Activated CD8-positive, alpha-beta memory T cell treated with anti-CD3 and anti-CD28 coated beads for 4 hours (primary cell): Measurements from ENCODE around the gene NCK2.

Source experiments
- DNase-seq, 2 donors: peaks; one replicate each; pipeline ENCODE4 v3.0.0-alpha.2; 2020; ENCODE audit warnings: low read depth in 2 of 2

Gene NCK2

DNA sequence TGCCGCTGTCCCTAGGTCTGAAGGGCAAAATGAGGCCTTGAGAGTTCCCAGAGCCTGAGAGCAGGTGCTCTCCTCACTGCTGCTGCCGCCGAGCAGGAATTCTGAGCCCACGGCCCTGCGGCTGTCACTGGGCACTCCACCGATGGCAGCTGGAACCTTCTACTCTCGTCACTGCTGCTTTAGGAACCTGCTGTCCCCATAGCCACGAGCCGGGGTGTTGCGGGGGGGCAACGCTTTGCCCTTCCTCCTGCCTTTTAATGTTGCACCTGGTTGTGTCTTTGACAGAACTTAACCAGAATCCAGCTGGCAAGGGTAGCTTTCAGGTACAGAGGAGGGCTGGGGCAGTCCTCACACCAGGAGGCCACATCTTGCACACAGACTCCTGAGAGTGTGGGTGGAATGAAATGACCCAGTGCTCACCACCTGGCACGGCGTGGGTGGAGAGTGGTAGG, 32.3 kb downstream of the NCK2 start:
- DNase-seq: no peak

DNA sequence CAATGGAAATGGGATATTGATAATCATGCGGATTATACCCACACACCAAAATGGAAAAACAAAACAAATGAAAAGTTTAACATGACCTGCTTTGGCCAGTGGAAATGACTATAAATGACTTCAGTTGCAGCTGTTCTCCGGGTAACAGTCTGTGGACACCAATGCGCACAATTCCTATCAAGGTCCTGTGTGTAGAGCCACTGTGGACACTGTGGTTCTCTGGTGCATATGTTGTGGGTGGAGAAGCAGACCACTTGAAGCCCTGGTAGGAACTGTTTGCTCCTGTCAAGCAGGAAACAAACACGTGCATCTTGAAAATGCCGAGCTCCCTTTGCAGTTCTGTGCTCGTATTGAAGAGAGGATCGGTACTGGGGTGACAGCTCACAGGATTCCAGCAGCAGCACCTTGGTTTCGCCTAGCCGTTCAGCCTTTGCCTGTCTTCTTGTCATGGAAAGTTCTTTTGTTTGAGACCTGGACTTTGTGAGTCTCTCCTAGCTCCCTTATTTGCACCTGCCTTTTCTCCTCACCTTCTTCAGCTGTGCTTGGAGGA, 32.9 kb downstream of the NCK2 start:
- no peak for DNase-seq

DNA sequence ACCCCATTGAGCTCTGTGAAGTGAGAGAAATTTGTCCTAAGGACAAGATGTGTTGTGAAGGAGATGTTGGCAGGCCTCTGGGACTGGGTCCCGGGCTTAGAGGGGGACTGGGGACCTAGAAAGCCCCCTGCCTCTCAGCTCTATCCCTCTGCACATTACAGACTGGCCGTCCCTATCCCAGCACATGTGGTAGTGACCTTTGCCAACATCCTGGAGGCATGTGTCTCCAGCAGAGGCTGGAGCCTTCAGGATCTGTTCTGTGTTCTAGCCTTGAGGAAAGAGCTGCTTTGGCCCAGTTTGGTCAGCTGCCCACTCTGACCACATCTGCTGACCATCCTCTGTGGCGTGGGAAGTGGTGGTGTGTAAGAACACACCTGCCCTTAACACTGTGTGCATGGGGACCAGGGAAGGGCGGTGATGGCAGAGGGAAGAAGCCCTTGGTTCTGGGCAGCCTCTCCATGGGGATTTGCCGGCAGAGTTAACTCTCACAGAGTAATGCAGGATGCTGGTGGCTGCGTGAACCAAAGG, 33.4 kb downstream of the NCK2 start:
- DNase-seq: no peak

DNA sequence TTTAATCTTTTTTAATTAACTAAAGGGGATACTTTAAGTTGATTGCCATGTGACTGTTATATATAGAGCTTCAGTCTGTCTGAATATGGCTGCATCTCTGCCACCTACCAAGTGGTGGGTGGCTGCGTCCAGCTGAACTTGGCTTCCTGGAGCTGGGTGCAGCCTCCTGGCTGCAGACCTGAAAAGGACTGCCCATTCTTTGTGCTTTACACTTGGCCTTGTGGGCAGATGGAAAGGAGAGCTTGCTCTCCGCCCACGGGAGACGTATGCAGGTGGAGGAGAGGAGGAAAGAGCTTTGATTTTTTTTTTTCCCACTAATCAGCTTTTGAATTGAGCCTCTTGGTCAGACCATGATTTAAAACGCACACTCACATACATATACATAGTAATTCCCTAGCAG, 34.7 kb downstream of the NCK2 start:
- no peak for DNase-seq

DNA sequence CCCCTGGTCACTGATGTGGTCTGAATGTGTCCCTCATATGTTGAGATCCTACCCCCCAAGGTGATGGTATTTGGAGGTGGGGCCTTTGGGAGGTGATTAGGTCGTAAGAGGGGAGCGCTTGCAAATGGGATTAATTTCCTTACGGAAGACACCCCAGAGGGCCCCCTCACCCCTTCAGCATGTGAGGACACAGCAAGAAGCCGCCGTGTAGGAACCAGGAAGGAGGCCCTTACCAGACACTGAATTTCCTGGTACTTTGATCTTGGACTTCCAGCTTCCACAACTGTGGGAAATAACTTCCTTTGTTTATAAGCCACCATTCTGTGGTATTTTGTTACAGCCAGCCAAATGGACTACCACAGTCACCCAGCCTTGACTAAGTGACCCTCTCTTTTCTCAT, 35.9 kb downstream of the NCK2 start:
- DNase-seq: no peak

DNA sequence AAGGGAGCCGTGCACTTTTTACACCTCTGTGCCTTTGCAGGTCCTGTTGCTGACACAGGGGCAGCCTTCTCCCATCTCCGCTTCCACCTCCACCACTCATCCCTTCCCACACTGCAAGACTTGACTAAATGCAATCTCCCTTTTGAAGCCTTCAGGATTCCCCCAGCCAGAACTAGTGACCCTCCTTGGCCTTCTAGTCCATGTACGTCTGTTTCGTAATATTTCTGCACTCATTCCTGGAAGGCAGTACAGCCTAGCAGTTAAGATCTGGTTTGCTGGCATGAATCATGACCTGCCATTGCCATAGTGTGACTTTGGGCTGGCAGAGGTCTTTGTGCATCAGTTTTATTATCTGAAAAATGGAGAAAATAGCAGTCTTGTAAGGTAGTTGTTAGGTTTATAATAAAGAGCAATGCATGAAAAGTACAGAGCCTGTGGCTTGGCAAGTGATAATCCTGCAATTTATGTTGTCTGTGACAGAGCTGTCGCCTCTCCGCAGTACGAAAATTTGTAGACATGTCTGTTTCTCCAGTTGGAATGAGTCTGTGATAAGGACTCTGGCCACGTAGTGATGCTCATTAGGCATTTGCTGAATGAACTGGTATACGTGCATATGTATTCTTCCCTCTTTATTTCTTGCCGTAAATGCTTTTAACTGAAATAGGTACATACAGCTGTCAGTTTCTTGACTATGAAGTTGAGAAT, 36.7 kb downstream of the NCK2 start:
- no peak for DNase-seq

DNA sequence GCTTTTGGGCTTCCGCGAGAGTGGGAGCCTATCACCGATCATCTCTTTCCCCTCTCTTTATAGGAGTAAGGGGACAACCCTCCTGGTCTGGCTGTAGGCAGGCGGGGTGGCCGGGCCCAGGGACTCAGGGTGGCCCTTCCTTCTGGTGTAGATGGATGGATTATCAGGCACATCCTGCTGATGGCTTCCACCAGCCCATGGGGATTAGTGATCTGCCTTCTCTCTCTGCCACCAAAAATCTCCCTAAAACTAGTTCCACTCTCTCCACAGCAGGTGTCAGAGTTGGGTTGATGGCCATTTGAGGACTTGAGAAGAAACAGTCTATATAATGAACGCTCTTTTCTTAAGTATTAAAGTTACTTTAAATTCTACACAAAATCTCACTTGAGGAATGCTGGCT, 37.4 kb downstream of the NCK2 start:
- no peak for DNase-seq

DNA sequence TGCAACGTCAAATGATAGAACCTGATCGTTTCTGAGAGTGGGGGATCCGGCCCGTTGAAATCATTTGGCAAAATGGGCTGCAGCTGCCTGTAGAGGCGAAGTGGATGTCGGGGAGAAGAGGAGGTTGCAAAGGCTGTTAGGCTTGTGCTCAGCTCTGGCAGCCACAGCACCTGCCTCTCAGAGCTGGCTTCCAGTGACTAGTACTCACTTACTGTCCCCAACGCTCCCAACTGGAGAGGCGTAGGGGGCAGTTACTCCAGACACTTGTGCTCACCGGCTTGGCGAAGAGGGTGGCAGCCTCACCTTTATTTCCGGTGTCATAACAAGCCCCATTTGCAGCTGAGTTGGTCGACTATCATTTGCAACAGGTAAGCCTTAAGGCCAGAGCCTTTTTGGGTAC, 37.9 kb downstream of the NCK2 start:
- no peak for DNase-seq

DNA sequence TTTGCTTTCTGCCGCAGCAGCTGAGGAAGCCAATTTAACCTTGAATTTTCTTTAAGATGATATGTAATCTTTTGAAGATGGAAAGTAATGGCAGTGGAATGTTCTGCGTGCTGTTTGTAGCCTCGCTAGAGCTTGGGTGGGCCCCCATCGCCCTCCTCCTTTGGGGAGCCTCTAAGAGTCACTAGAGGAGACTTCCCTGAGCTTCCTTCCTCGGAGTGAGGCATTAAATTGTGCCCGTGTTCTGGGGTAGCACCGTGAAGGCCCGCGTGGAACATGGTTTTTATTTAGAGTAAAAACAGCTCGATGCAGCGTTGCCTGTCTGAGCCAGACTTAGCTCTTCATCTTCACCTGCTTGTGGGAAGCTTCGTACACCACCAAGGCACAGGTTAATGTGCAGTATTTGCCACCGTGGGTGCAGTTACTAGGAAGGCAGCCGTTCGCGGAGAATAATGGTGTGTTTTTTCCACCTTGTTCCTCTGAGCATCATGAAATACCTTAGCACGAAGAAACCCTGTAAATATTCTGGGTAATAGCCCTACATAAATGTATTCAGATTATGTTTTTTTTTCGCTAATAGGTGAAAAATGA, 38.5 kb downstream of the NCK2 start:
- no peak for DNase-seq

DNA sequence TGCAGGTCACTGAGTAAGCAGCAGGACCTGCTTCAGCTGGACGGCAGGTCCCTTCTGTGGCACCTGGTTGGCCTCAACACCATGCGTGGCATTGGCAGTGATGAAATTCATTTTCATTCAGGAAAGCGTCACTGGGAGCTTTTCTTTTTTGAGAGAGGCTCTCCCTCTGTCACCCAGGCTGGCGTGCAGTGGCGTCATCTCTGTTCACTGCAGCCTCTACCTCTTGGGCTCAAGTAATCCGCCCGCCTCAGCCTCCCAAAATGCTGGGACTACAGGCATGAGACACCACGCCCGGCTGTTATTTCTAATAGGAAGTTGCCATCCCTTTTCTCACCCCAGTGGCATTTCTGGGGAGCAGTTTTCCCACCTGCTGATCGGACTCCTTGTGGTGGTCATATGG, 39.3 kb downstream of the NCK2 start:
- DNase-seq: no peak

DNA sequence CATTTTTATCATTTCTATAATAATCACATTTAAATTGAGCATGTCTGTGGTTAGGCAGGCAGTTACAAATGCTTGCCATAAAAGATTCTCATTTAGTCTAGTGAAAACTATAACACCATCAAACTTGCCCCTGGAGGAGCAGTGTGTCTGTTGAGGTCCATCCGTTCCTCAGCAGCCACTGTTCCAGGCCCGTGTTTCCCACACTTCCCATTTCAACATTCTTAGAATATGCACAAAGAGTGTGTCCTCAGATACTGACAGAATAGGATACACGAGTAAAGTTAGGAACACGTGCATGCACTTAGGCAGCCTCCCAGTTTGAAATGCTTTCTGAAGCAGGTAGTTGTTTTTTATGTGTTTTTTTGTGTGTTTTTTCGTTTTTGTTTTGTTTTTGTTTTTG, 39.9 kb downstream of the NCK2 start:
- no peak for DNase-seq

DNA sequence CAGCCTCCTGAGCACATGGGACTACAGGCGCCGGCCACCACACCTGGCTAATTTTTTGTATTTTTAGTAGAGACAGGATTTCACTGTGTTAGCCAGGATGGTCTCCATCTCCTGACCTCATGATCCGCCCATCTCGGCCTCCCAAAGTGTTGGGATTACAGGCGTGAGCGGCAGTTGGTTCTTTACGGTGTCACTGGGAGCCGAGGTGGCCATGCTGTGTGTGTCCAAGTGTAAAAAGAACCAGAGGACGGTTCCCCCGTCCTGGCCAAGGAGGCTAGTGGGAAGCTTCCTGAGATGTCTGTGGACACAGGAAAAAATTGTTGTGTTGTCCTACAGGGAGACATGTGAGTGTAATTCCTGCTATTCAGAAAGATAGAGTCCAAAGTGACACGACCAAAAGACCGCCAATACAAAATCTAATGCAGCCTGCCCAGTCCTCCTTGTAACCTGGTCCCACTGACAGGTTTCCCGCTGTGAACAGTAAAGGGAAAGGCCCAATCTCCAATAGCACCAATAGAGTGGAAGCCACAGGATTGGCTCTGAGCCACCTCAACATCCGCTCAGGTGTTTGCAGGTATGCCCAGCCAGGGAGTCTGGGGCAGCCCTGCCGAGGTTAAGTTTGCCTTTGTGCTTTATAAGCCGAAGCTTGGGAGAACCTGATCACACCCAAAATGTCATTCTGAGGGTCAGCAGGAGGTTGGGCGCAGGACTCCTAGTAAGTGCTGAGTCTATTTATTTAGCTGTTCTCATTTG, 40.6 kb downstream of the NCK2 start:
- DNase-seq: no peak

DNA sequence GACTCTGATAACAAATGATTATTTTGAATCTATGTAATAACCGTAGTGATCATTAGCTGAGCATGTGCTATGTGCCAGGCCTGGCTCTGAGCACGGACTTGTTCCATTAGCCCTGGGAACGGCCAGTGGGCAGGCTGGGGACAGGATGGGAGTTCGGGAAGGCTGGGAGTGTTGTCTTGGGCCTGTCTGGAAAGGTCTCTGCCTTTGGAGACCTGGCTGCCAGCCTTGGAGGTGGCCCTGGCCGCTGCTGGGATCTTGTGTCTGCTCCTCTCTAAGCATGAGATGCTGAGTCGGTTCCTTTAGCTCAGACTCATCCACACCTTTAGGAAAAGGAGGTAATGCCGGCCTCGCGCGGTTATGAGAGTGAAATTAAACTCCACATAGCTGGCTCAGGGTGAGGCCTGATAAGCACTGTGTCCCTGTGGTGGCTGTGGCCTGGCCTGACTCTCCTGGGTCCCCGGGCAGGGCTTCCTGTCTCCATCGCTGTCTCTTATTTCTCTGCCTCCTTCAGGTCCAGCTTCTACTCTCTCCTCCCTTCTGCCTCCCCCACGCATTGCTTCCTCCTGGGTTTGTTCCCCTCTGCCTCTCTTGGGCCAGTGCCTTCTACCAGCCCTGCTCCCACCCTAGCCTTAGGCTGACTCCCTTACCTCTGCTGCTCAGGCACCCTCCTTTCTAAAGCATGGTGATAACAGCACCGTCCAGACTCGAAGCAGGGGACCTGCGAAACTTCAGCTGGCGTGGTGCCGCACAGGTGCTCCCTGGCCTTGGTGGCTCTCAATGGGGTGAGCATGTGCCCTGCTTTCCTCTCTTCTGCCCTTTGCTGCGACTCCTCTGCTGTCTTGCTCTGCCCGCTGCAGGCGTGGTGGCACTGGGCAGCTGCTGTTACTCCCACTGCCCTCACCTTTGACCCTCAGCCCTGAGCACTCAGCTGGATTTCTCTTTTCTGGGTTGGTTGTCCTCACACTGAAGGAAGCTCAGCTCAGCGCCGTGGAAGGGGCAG, 41.8 kb downstream of the NCK2 start:
- no peak for DNase-seq

DNA sequence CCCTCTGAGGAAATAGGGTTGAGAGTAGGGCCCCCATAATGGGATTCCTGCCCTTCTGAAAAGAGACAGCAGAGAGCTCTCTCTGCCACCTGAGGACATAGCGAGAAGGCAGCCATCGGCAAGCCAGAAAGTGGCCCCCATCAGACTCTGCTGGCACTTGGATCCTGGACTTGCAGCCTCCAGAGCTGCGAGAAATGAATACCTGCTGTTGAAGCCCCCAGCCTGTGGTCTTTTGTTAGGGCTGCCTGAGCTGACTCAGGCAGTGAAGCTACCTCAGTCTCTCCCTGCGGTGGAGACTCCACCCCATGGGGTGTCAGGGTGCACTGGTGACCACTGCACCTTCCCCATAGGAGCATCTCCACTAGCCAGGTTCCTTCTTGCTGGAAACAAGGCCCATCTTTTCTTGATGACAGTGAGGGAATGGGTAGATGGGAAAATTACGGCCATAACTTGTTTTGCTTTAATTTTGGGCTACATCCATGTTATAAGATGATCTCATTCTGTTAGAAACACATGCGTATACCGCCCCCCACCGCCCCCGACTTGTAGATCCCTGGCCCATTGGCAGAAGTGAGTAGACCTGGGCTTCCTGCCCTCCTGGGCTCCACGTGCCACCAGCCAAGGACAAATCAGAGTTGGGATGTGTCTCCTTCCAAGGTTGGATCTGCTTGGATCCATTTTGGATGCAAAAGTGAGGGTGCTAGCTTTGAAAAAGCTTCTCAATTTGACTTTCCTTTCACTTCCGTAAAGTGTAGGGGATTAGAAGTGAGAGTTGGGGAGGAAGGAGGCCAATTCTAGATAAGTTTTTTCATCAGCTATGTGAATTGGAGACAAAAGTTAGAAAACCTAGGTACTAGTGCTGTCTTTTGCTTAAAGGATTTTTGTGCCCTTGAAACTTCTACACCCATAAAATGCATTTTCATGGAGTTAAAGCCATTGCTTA, 42.9 kb downstream of the NCK2 start:
- no peak for DNase-seq

DNA sequence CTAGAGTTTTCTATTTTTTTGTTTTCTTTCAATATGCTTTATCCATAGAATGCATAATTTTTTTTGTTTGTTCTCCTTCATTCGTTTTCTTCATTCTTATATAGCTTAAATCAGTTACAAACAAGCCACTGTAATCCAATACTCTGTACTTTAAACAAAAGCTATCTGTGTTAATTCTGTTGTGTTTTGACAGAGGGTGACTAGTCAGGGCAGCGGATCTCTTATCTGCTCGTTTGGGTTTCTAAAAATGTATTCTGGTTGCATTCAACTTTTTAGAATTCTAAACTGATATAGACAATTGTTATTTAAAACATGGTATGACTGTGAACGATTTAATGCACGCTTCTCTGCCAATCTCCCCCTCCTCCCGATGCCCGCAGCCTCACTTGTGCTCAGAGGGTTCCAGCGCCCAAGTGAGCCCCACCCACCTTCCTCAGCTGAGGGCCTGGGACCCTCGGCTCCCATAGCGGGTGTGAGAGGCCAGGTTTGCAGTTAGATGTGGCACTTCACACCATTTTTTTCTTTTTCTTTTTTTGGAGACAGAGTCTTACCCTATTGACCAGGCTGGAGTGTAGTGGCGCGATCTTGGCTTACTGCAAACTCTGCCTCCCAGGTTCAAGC, 44.1 kb downstream of the NCK2 start:
- no peak for DNase-seq

DNA sequence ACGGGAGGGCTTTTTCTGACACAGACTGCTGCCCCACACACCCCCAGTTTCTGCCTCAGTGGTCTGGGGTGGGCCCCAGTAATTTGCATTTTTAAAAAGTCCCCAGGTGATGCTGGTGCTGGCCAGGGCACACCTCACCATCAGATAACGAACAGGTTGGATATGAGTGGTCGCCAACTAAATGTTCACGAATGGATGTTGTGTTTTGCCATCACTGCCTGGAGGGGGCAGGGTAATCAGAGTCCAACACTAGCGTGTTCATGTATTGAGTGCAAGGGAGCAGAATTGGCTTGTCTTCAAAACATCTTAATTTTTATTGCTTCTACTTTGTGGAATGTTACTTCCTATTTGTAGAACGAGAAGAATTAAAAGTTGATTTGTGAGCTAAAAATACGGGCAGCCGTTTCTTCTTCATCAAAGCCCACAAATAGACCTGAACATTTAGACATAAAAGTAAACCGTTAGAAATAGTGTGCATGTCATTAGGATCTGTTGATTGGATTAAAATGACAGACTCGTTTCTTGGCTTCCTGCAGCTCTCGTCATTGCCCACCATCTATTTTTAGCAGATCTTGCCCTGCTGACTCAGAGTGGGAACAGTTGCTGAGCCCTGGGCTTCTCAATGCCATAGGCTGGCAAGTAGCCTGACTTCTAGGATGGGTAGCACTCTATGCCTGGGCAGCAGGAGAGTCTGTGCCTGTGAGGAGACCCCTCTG, 45.2 kb downstream of the NCK2 start:
- no peak for DNase-seq

DNA sequence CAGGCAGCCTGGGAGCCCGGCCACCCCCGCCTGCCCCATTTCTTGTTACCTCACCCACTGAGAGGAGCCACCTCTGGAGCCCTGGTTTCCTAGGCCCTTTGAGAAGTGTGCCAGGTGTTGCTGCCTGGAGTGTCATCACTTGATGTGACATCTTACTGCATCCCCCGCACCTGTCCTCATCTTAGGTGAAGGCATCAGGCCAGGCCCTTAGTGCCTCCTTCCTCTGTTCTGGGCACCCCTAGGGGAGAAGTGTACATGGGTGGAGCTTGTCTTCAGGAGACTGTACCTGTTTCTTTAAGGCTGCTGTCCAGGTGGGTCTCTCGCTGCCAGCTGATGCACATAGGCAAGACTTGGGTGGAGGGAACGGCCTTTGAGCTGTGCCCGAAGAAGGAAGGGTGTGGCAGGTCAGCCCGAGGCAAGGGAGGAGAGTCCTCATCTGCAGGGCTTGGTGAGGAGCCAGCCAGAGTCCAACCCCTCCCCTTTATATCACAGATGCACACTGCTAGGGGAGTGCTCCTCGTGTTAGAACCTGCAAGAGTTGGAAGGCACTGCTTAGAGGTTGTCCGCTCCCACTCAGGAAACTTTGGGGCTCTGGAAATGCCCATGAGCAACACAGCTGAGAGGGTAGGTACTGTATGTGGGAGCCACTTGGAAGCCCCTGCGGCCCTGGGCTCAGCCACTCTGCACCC, 45.9 kb downstream of the NCK2 start:
- no peak for DNase-seq

DNA sequence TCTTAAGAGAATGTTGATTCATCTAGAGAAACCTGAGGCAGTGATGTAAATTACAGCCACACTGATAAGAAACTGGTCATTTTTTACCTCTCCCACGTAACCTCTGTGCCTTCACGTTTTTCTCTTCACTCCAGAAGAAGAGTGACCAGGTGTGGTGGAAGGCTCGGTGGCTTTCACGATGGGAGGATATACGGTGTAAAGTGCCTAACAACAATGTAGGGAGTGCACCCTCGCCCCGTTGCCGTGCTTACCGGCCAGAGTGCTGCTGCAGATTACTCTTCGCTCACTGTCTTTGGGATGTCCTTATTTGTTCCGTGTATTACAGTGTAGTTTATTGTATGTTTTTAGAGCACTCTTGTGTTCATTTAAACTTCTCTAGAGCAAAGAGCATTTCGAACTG, 46.5 kb downstream of the NCK2 start:
- DNase-seq: no peak

DNA sequence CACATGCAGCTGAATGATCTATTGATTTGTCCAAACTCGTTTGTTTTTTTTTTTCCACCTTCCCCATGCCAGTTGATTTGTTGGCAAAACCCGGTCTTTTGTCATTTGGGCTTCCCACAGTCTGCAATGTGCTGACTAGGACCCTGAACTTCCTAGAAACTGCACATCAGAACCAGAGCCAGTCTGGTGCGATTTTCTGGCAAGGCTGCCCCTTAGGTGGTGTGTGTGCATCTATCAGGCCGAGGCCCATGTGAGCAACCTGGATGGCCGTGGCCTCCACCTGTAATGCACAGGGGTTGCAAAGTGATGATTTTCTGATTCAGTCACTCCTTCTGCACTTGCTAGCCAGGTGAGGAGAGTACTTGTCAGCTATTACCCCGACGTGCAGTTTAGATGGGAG, 47.8 kb downstream of the NCK2 start:
- DNase-seq: no peak
